Tibial nerve (tissue), 3 donors: ENCODE measurements around the gene ZNF362.

Source experiments
- CTCF ChIP-seq, 5 experiments: fragments of 200-600 bp in 3 of 5; fragments of 450-650 bp in 2 of 5; sonication (generic) in 3 of 5; IDR thresholded peaks; one replicate each; pipeline ENCODE4 v1.5.1; 2016 to 2019; ENCODE audit warnings: antibody characterized with exemption in 5 of 5, mild to moderate bottlenecking in 3 of 5, moderate library complexity in 2 of 5
- POLR2A ChIP-seq, 2 donors: fragments of 450-650 bp; IDR thresholded peaks; one replicate each; pipeline ENCODE4 v1.6.1; 2017; ENCODE audit warnings: antibody characterized with exemption in 2 of 2, mild to moderate bottlenecking in 2 of 2, moderate library complexity in 2 of 2

GRCh38 chr1:33306653-33307493 lies 50.6 kb downstream of the ZNF362 start:
- TF ChIP-seq POLR2A (IDR thresholded peaks at IDR 0.05) (no peak), CTCF (IDR thresholded peaks at IDR 0.05) (no peak)
